SK-N-SH (cell line): Measurements from ENCODE around the gene BCAS3.

Source experiments
- CTCF ChIP-seq: fragments of 200-600 bp; sonication (generic); IDR thresholded peaks from 2 replicates; pipeline ENCODE4 v1.6.1; 2017; ENCODE audit warnings: antibody characterized with exemption, mild to moderate bottlenecking, moderate library complexity
- EP300 ChIP-seq, 2 experiments: IDR thresholded peaks; 2 replicates each; pipeline versions ENCODE4 v1.4.0 to v1.6.1; 2012; ENCODE audit warnings: borderline replicate concordance in 1 of 2, low read depth in 1 of 2, low read length in 1 of 2
- EZH2phosphoT487 ChIP-seq: fragments of 200-600 bp; sonication (generic); IDR thresholded peaks from 2 replicates; pipeline ENCODE4 v1.6.1; 2017; ENCODE audit warnings: low read depth, mixed run types, mild to moderate bottlenecking, antibody characterized with exemption, moderate library complexity, borderline replicate concordance
- JUND ChIP-seq: IDR thresholded peaks from 2 replicates; pipeline ENCODE4 v1.4.0; 2012
- MAX ChIP-seq: IDR thresholded peaks from 2 replicates; pipeline ENCODE4 v1.4.0; 2012; ENCODE audit warnings: low read depth
- NRF1 ChIP-seq: IDR thresholded peaks from 2 replicates; pipeline ENCODE4 v1.6.1; 2012; ENCODE audit warnings: low read depth, mild to moderate bottlenecking, low read length
- SIN3A ChIP-seq: IDR thresholded peaks from 2 replicates; pipeline ENCODE4 v1.6.1; 2012; ENCODE audit warnings: low read depth, mild to moderate bottlenecking, low read length, moderate library complexity, borderline replicate concordance
- TAF1 ChIP-seq: IDR thresholded peaks from 2 replicates; pipeline ENCODE4 v1.6.1; 2012; ENCODE audit warnings: low read depth, mild to moderate bottlenecking, low read length, moderate library complexity, borderline replicate concordance
- TCF12 ChIP-seq: IDR thresholded peaks from 2 replicates; pipeline ENCODE4 v1.4.0; 2012
- YY1 ChIP-seq: IDR thresholded peaks from 2 replicates; pipeline ENCODE4 v1.4.0; 2012; ENCODE audit warnings: low read depth, mild to moderate bottlenecking
- TF ChIP-seq, protein P1 (sequence below): fragments of 150-350 bp; IDR thresholded peaks from 2 replicates; pipeline ENCODE4 v1.6.1; 2016; ENCODE audit warnings: mild to moderate bottlenecking, low read depth, low read length
- TF ChIP-seq, protein P2 (sequence below): IDR thresholded peaks from 2 replicates; pipeline ENCODE4 v1.6.1; 2012; ENCODE audit warnings: mild to moderate bottlenecking, low read depth, low read length, moderate library complexity

DNA sequence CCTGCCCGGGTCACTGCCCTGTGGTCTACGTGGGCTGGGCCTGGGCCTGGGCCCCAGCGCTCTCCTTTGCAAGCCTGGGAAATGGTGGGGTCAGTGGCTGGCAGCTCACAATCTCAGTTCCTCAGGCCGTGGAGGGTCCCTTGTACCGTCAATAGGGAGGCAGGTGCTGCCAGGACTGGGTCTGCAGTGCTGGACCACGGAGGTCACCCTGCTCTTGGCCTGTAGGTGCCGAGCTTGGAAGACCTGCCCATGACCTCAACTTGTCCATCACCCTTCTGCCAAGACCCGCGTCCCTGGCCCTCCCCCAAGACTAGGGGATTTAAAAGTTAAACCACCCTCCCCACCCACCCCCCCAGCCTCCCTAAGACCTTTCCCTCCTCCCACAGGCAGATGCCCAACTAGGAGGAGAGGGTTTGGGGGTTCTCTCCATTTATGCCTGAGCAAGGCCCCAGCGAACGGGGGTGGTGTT, 724.5 kb downstream of the BCAS3 start:
- TF ChIP-seq CTCF = no peak
- TF ChIP-seq TCF12 = no peak
- no peak for TF ChIP-seq MAX
- TF ChIP-seq YY1 = no peak
- no peak for TF ChIP-seq EZH2phosphoT487
- TF ChIP-seq JUND = no peak
- TF ChIP-seq, protein P1, sequence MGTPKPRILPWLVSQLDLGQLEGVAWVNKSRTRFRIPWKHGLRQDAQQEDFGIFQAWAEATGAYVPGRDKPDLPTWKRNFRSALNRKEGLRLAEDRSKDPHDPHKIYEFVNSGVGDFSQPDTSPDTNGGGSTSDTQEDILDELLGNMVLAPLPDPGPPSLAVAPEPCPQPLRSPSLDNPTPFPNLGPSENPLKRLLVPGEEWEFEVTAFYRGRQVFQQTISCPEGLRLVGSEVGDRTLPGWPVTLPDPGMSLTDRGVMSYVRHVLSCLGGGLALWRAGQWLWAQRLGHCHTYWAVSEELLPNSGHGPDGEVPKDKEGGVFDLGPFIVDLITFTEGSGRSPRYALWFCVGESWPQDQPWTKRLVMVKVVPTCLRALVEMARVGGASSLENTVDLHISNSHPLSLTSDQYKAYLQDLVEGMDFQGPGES = no peak
- TF ChIP-seq SIN3A = no peak
- no peak for TF ChIP-seq NRF1
- TF ChIP-seq, protein P2, sequence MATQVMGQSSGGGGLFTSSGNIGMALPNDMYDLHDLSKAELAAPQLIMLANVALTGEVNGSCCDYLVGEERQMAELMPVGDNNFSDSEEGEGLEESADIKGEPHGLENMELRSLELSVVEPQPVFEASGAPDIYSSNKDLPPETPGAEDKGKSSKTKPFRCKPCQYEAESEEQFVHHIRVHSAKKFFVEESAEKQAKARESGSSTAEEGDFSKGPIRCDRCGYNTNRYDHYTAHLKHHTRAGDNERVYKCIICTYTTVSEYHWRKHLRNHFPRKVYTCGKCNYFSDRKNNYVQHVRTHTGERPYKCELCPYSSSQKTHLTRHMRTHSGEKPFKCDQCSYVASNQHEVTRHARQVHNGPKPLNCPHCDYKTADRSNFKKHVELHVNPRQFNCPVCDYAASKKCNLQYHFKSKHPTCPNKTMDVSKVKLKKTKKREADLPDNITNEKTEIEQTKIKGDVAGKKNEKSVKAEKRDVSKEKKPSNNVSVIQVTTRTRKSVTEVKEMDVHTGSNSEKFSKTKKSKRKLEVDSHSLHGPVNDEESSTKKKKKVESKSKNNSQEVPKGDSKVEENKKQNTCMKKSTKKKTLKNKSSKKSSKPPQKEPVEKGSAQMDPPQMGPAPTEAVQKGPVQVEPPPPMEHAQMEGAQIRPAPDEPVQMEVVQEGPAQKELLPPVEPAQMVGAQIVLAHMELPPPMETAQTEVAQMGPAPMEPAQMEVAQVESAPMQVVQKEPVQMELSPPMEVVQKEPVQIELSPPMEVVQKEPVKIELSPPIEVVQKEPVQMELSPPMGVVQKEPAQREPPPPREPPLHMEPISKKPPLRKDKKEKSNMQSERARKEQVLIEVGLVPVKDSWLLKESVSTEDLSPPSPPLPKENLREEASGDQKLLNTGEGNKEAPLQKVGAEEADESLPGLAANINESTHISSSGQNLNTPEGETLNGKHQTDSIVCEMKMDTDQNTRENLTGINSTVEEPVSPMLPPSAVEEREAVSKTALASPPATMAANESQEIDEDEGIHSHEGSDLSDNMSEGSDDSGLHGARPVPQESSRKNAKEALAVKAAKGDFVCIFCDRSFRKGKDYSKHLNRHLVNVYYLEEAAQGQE = no peak
- TF ChIP-seq TAF1 = no peak
- no peak for TF ChIP-seq EP300 (IDR thresholded peaks at IDR 0.05; ENCODE audit: borderline replicate concordance in 1 of 2, low read depth in 1 of 2, low read length in 1 of 2)
